T-cell (primary cell): ENCODE measurements around the gene SETBP1. TPM values are rescaled to one million over a fixed set of nuclear protein-coding genes. Genes with fewer than 3 reads are reported as not detected.

Experiments
- ATAC-seq, 4 experiments: fragments of 200-7000 bp in 3 of 4; fragments of 150-1000 bp in 1 of 4; cut with Tn5 transposase; replicated peaks in 1 of 4; 1 replicate in 3 of 4; 2 replicates in 1 of 4; pipeline ENCODE4 v1.10.0; 2021; ENCODE audit warnings: moderate library complexity in 3 of 4, mild to moderate bottlenecking in 2 of 4, moderate number of reproducible peaks in 1 of 4
- CTCF ChIA-PET, 2 donors: fragments of 300-600 bp; sonication (Branson Sonifier 250); formaldehyde crosslinking; loops; one replicate each; lab custom pipeline; 2022; ENCODE audit warnings: antibody characterized with exemption in 2 of 2; lab: Charles Lee
- POLR2A ChIA-PET, 2 donors: fragments of 300-600 bp; sonication (Branson Sonifier 250); formaldehyde crosslinking; loops; one replicate each; lab custom pipeline; 2022; ENCODE audit warnings: antibody characterized with exemption in 2 of 2; lab: Charles Lee
- DNase-seq, 35 experiments: peaks; one replicate each; pipeline versions ENCODE4 v3.0.0 to v3.0.0-alpha.2; 2013 to 2023
- H3K27ac ChIP-seq: one replicate; pipeline ENCODE4 v1.5.1; 2013; ENCODE audit warnings: low read length
- H3K27me3 ChIP-seq, 2 experiments: replicated peaks in 1 of 2; 1 replicate in 1 of 2; 2 replicates in 1 of 2; pipeline versions ENCODE4 v1.6.1 to v1.7.0; 2013; ENCODE audit warnings: low read length in 1 of 2, mixed read lengths in 1 of 2; ENCODE audit not compliant: control insufficient read depth in 2 of 2, insufficient read depth in 2 of 2; ENCODE audit errors: extremely low read depth in 1 of 2
- H3K36me3 ChIP-seq, 2 donors: 1 replicate in 1 of 2; 2 replicates in 1 of 2; pipeline versions ENCODE4 v1.6.1 to v1.7.0; 2013; ENCODE audit warnings: low read length in 1 of 2; ENCODE audit not compliant: control insufficient read depth in 2 of 2, insufficient read depth in 1 of 2; ENCODE audit errors: extremely low read depth in 1 of 2
- H3K4me1 ChIP-seq, 2 experiments: 1 replicate in 1 of 2; 2 replicates in 1 of 2; pipeline versions ENCODE4 v1.6.1 to v1.7.0; 2013; ENCODE audit warnings: low read length in 2 of 2, mixed read lengths in 1 of 2; ENCODE audit not compliant: insufficient read depth in 2 of 2, control insufficient read depth in 1 of 2; ENCODE audit errors: extremely low read depth in 1 of 2
- H3K4me3 ChIP-seq, 2 donors: 1 replicate in 1 of 2; 2 replicates in 1 of 2; pipeline versions ENCODE4 v1.5.1 to v1.7.0; 2013; ENCODE audit warnings: mild to moderate bottlenecking in 2 of 2, low read length in 1 of 2, moderate library complexity in 1 of 2; ENCODE audit not compliant: control insufficient read depth in 1 of 2; ENCODE audit errors: extremely low read depth in 1 of 2
- H3K9me3 ChIP-seq: 2 replicates; pipeline ENCODE4 v1.7.0; 2013
- H3K27ac Mint-ChIP-seq, 2 donors: one replicate each; pipeline ENCODE4 v1.8.0; 2020 to 2021; ENCODE audit warnings: mild to moderate bottlenecking in 2 of 2, mixed read lengths in 2 of 2
- H3K27me3 Mint-ChIP-seq, 2 donors: one replicate each; pipeline ENCODE4 v1.8.0; 2021 to 2022; ENCODE audit warnings: mixed read lengths in 2 of 2
- H3K36me3 Mint-ChIP-seq: one replicate; pipeline ENCODE4 v1.8.0; 2021; ENCODE audit warnings: mixed read lengths
- H3K4me1 Mint-ChIP-seq, 3 donors: one replicate each; pipeline ENCODE4 v1.8.0; 2020 to 2022; ENCODE audit warnings: mixed read lengths in 3 of 3, mild to moderate bottlenecking in 1 of 3
- H3K4me3 Mint-ChIP-seq, 3 donors: one replicate each; pipeline ENCODE4 v1.8.0; 2020 to 2022; ENCODE audit warnings: mild to moderate bottlenecking in 3 of 3, mixed read lengths in 3 of 3, moderate library complexity in 3 of 3
- H3K9me3 Mint-ChIP-seq, 3 donors: one replicate each; pipeline ENCODE4 v1.8.0; 2020 to 2022; ENCODE audit warnings: mixed read lengths in 3 of 3
- WGBS: methylation state at CpG from one replicate; pipeline ENCODE4 v1.1.5; 2013; ENCODE audit warnings: missing lambda C conversion rate; ENCODE audit not compliant: insufficient coverage; 5-methylcytosine and 5-hydroxymethylcytosine counted together
- total RNA-seq, 35 experiments: library from RNA in 6 of 35; stranded (reverse) in 6 of 35; fragments of 120-200 nt in 1 of 35; gene quantifications; one replicate each; pipeline versions ENCODE4 v1.2.1 to v1.2.4 and lab custom pipeline; 2013 to 2026

Gene SETBP1
- total RNA-seq, 5 donors from 2014 or later (not counting 1 experiment from before 2014, with no cell fraction given), result 1.6 to 5.7 (median 3.2) TPM

DNA sequence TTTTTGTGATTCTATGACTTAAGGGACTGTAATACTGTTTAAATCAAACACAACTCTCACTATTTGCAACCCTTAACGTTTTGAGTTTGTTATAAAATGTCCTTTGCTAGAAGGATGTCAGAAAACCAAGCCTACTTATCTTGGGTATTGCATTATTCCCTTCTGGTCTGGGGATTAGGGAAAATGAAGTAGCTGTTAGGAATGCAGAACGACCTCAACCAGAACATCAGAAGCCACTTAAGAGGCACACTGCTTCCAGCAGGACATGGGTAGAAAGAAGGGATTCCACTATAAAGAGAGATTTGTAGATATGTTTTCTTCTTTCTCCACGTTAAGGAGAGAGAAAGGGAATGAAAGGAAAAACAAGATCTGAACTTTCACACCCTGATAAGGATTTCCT lies 101.2 kb downstream of the SETBP1 start:
- H3K36me3 Mint-ChIP-seq, result no peaks in the 10 kb centered on the region
- no peak overlapping the region for H3K4me3 Mint-ChIP-seq
- no peaks in the 10 kb centered on the region for H3K36me3 ChIP-seq
- DNase-seq, result no peak
- CTCF ChIA-PET, result no interaction called here
- peaks cover 0 to 4% of the 10 kb centered on the region in 2 donors for H3K27me3 Mint-ChIP-seq
- H3K27ac Mint-ChIP-seq, result no peak overlapping the region
- H3K27me3 ChIP-seq, result no peaks in the 10 kb centered on the region
- H3K9me3 Mint-ChIP-seq, result no peaks in the 10 kb centered on the region
- no peak overlapping the region for H3K27ac ChIP-seq
- POLR2A ChIA-PET, result interaction anchor here in 1 of 2 donors (0.7 kb wide), 1 partner anchor 40 kb away, joined by 4 read pairs; no protein-coding TSS in a partner anchor
- no peak overlapping the region for H3K4me3 ChIP-seq
- H3K4me1 Mint-ChIP-seq, result peaks cover 0 to 8% (median 0%) of the 10 kb centered on the region in 3 donors
- ATAC-seq, result no peak
- H3K4me1 ChIP-seq, result no peaks in the 10 kb centered on the region
- WGBS, result no CpG with 5 or more reads among the region's 3 CpGs
- no peaks in the 10 kb centered on the region for H3K9me3 ChIP-seq

DNA sequence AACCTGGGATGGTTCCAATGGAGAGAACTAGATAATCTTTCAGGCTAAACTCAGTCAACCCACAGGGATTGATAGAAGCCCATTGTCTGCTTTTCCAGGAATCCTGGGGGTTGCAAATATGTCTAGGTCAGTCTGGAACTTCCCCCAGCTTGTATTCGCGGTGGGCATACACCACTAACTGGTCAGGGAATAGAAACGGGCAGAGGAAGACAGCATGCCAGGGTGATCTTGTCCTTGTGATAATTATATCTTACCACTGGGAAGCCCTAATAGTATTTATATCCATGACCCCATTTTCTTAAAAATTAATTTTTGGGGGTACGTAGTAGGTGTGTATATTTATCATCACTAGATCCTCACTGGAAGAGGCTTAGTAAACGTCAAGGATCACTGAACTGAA lies 101.9 kb downstream of the SETBP1 start:
- no peak for DNase-seq
- no peak overlapping the region for H3K27ac Mint-ChIP-seq
- no CpG with 5 or more reads among the region's 5 CpGs for WGBS
- Histone ChIP-seq H3K27ac (no peak overlapping the region), H3K4me1 (no peaks in the 10 kb centered on the region), H3K4me3 (no peak overlapping the region), H3K27me3 (no peaks in the 10 kb centered on the region), H3K36me3 (no peaks in the 10 kb centered on the region), H3K9me3 (no peaks in the 10 kb centered on the region)
- no peaks in the 10 kb centered on the region for H3K36me3 Mint-ChIP-seq
- H3K4me1 Mint-ChIP-seq, result peaks cover 0 to 8% (median 0%) of the 10 kb centered on the region in 3 donors
- ChIA-PET CTCF (no interaction called here), POLR2A (interaction anchor here in 1 of 2 donors (0.7 kb wide), 1 partner anchor 41 kb away, joined by 4 read pairs; no protein-coding TSS in a partner anchor)
- H3K4me3 Mint-ChIP-seq, result no peak overlapping the region
- peaks cover 0 to 4% of the 10 kb centered on the region in 2 donors for H3K27me3 Mint-ChIP-seq
- ATAC-seq, result no peak
- H3K9me3 Mint-ChIP-seq, result no peaks in the 10 kb centered on the region

DNA sequence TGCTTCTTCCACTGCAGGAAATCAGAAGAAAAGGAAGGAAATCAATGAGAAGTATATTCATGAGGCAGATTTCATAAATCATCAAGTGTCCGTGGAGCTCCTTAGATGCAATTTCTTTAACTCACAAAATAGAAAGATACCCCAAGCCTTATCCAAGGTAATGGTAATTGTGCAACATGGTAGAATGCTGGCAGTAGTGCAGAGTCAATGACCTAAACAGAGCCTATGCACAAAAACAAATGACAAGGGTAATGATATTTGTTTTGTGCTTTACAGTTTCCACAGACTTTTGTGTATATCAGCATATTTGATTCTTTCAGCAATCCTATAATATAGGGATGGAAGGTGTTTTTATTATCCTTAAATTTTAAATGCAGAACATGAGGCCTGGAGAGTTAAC lies 102.7 kb downstream of the SETBP1 start:
- peaks cover 0 to 4% of the 10 kb centered on the region in 2 donors for H3K27me3 Mint-ChIP-seq
- H3K36me3 Mint-ChIP-seq, result no peaks in the 10 kb centered on the region
- no peaks in the 10 kb centered on the region for H3K9me3 Mint-ChIP-seq
- Histone ChIP-seq H3K36me3 (no peaks in the 10 kb centered on the region), H3K9me3 (no peaks in the 10 kb centered on the region), H3K27ac (no peak overlapping the region), H3K27me3 (no peaks in the 10 kb centered on the region), H3K4me1 (no peaks in the 10 kb centered on the region), H3K4me3 (no peak overlapping the region)
- CTCF ChIA-PET, result no interaction called here
- H3K27ac Mint-ChIP-seq, result no peak overlapping the region
- no peak for ATAC-seq
- peaks cover 0 to 8% (median 0%) of the 10 kb centered on the region in 3 donors for H3K4me1 Mint-ChIP-seq
- no peak for DNase-seq
- H3K4me3 Mint-ChIP-seq, result no peak overlapping the region
- no CpG with 5 or more reads among the region's 1 CpG for WGBS
- POLR2A ChIA-PET, result no interaction called here

DNA sequence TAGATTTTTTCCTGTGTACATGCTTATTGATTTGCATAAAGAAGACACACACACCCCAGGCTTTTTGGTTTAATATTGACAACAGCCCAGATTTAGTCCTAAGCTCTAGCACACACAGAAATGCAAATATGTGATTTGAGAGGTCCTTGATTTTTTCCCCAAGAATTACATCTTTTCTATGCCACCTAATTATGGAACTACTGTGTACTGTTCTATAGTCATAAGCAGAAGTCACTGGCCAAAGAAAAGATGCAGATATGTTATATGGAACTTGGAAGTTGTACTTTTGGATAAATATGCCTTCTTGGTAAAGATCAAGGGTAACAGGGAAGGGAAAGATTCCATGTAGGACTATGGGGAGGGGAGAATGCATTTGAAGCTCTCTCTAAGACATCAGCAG lies 105.6 kb downstream of the SETBP1 start:
- H3K27me3 Mint-ChIP-seq, result no peaks in the 10 kb centered on the region
- peak overlapping the region in 1 of 3 donors; percentile 40 for H3K4me3 Mint-ChIP-seq
- ATAC-seq, result no peak
- DNase-seq, result no peak
- no peak overlapping the region for H3K4me3 ChIP-seq
- no peak overlapping the region for H3K27ac ChIP-seq
- no peaks in the 10 kb centered on the region for H3K9me3 ChIP-seq
- ChIA-PET CTCF (interaction anchor here (0.6 to 0.8 kb wide), 2 partner anchors 10 to 37 kb away, joined by 4 to 7 read pairs; no protein-coding TSS in a partner anchor), POLR2A (no interaction called here)
- H3K36me3 ChIP-seq, result no peaks in the 10 kb centered on the region
- no peak overlapping the region for H3K27ac Mint-ChIP-seq
- H3K27me3 ChIP-seq, result no peaks in the 10 kb centered on the region
- no peaks in the 10 kb centered on the region for H3K9me3 Mint-ChIP-seq
- H3K36me3 Mint-ChIP-seq, result no peaks in the 10 kb centered on the region
- H3K4me1 ChIP-seq, result no peaks in the 10 kb centered on the region
- H3K4me1 Mint-ChIP-seq, result peaks cover 0 to 8% (median 0%) of the 10 kb centered on the region in 3 donors

DNA sequence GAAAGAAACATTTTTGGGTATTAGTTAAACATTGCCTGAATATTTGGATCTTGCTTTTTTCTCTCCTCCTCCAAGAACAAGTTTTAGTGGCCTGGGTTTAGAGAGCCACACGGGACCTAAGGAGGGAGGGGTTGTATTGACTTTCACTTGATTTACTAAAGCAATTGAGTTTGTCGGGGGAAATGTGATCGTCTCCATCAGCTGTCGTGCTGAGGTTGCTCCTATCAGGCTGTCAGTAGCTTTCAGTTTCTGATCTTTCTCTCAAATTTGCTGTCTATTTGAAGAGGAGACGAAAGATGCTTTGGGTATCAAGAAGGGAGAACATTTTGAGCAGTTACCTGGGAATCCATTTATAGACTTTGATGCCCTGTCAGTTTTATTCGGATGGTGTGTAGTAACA lies 106.0 kb downstream of the SETBP1 start:
- H3K27me3 ChIP-seq, result no peaks in the 10 kb centered on the region
- ChIA-PET CTCF (interaction anchor here (0.6 to 0.8 kb wide), 2 partner anchors 11 to 37 kb away, joined by 4 to 7 read pairs; no protein-coding TSS in a partner anchor), POLR2A (no interaction called here)
- 70% methylated on average over 3 of the region's 6 CpGs for WGBS
- DNase-seq (no peak), ATAC-seq (no peak)
- no peaks in the 10 kb centered on the region for H3K9me3 ChIP-seq
- Mint-ChIP-seq H3K4me3 (peak overlapping the region in 1 of 3 donors; percentile 54), H3K4me1 (peaks cover 0 to 8% (median 0%) of the 10 kb centered on the region in 3 donors), H3K9me3 (no peaks in the 10 kb centered on the region), H3K27me3 (peaks cover 0 to 1% of the 10 kb centered on the region in 2 donors), H3K27ac (no peak overlapping the region), H3K36me3 (no peaks in the 10 kb centered on the region)
- H3K4me3 ChIP-seq, result no peak overlapping the region
- H3K27ac ChIP-seq, result no peak overlapping the region
- H3K36me3 ChIP-seq, result no peaks in the 10 kb centered on the region
- no peaks in the 10 kb centered on the region for H3K4me1 ChIP-seq

DNA sequence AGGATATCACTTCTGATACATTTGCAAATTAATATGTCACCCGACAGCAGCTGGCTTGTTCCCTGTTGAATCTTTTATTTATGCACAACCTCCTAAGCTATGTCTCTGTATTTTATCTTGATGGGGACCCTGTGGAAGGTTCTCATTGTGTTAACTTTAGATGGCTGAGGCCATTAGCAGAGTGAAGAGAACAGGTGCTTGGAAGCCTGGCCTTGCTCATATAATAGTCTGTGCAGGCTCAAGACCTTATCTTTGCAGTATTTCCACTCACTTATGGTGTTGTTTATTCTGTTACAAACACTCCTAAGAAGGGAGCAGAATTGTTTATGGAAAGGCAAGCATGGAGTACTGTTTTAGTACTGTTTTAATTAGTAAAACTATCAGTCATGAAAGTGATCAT lies 107.6 kb downstream of the SETBP1 start:
- peaks cover 0 to 8% (median 0%) of the 10 kb centered on the region in 3 donors for H3K4me1 Mint-ChIP-seq
- Histone ChIP-seq H3K4me1 (no peaks in the 10 kb centered on the region), H3K36me3 (no peaks in the 10 kb centered on the region), H3K27ac (no peak overlapping the region), H3K4me3 (no peak overlapping the region), H3K9me3 (no peaks in the 10 kb centered on the region), H3K27me3 (no peaks in the 10 kb centered on the region)
- ChIA-PET CTCF (interaction anchor here in 1 of 2 donors (0.9 kb wide), 1 partner anchor 110 kb away, joined by 3 read pairs; no protein-coding TSS in a partner anchor), POLR2A (no interaction called here)
- no peak for DNase-seq
- ATAC-seq, result no peak
- no peak overlapping the region for H3K4me3 Mint-ChIP-seq
- WGBS, result no CpG with 5 or more reads among the region's 1 CpG
- no peaks in the 10 kb centered on the region for H3K36me3 Mint-ChIP-seq
- H3K9me3 Mint-ChIP-seq, result no peaks in the 10 kb centered on the region
- H3K27ac Mint-ChIP-seq, result no peak overlapping the region
- peaks cover 0 to 1% of the 10 kb centered on the region in 2 donors for H3K27me3 Mint-ChIP-seq
